B cell (primary cell): ENCODE results near the gene ADGRV1.

Source experiments
- CTCF ChIP-seq: fragments of 200-600 bp; IDR thresholded peaks from one replicate; pipeline ENCODE4 v1.8.0; 2022; ENCODE audit warnings: antibody characterized with exemption, mild to moderate bottlenecking
- EZH2 ChIP-seq: IDR thresholded peaks from 2 replicates; pipeline ENCODE4 v1.6.1; 2012; ENCODE audit warnings: borderline replicate concordance, low read depth, mild to moderate bottlenecking, moderate library complexity, low read length; ENCODE audit not compliant: insufficient read depth, poor library complexity, severe bottlenecking

DNA sequence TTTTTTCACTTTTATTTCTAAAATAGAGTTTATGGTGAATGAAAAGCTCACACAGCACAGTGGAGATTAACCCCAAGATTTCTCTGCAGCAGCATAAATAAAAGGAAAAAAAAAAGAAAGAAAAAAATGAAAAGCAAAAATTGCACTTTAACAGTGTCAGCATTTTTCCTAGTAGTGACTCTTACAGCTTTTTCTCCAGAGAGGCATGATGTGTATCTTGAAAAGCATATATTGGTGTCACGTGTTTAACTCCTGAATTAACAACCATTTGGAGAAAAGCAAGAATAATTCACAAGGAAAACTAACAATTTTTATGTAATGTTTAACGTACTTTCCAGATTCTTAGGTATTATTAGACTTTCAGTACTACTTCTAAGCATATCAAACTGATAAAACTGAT is 67.9 kb downstream of the ADGRV1 start:
- TF ChIP-seq CTCF: no peak
- TF ChIP-seq EZH2: no peak
